Mesenchymal stem cell (in vitro differentiated cells and primary cell): Measurements from ENCODE around the gene RRP1.
"Not testable (repeated sequence)": the region's sequence is repeated elsewhere in the genome, so short reads cannot be mapped to it uniquely, and the experiment has no call there.

ENCODE experiments used
- DNase-seq: peaks from one replicate; pipeline ENCODE4 v3.0.0-alpha.2; 2013
- H2AFZ ChIP-seq: one replicate; pipeline ENCODE4 v1.6.1; 2013; ENCODE audit warnings: low read depth, mild to moderate bottlenecking, control low read depth, inconsistent platforms, low read length, moderate library complexity
- H2AK5ac ChIP-seq: 2 replicates; pipeline ENCODE4 v1.6.1; 2013; ENCODE audit warnings: low read length, moderate library complexity, mild to moderate bottlenecking, inconsistent platforms; ENCODE audit not compliant: severe bottlenecking
- H2BK120ac ChIP-seq: one replicate; pipeline ENCODE4 v1.6.1; 2013; ENCODE audit warnings: low read depth, mild to moderate bottlenecking, inconsistent platforms, low read length, moderate library complexity
- H2BK12ac ChIP-seq, 2 experiments: one replicate each; pipeline ENCODE4 v1.6.1; 2013; ENCODE audit warnings: inconsistent platforms in 2 of 2, low read length in 2 of 2, mild to moderate bottlenecking in 2 of 2, moderate library complexity in 2 of 2, control low read depth in 1 of 2
- H2BK15ac ChIP-seq: one replicate; pipeline ENCODE4 v1.6.1; 2013; ENCODE audit warnings: mild to moderate bottlenecking, low read depth, inconsistent platforms; ENCODE audit not compliant: poor library complexity, severe bottlenecking
- H2BK5ac ChIP-seq: 2 replicates; pipeline ENCODE4 v1.6.1; 2013; ENCODE audit warnings: low read depth, mild to moderate bottlenecking, low read length, control low read depth, inconsistent platforms; ENCODE audit not compliant: poor library complexity, severe bottlenecking
- H3K14ac ChIP-seq, 2 experiments: one replicate each; pipeline ENCODE4 v1.6.1; 2013; ENCODE audit warnings: inconsistent platforms in 2 of 2, low read length in 2 of 2, control low read depth in 1 of 2, mild to moderate bottlenecking in 1 of 2, moderate library complexity in 1 of 2
- H3K18ac ChIP-seq, 2 experiments: one replicate each; pipeline ENCODE4 v1.6.1; 2013; ENCODE audit warnings: inconsistent platforms in 2 of 2, low read length in 2 of 2, control low read depth in 1 of 2, low read depth in 1 of 2, mild to moderate bottlenecking in 1 of 2
- H3K23ac ChIP-seq, 2 experiments: one replicate each; pipeline ENCODE4 v1.6.1; 2013; ENCODE audit warnings: inconsistent platforms in 2 of 2, low read length in 2 of 2, mild to moderate bottlenecking in 2 of 2, moderate library complexity in 2 of 2, control low read depth in 1 of 2
- H3K27ac ChIP-seq: 2 replicates; pipeline ENCODE4 v1.5.1; 2013; ENCODE audit warnings: mild to moderate bottlenecking, moderate library complexity, low read length, control low read depth, inconsistent platforms; ENCODE audit not compliant: poor library complexity, severe bottlenecking
- H3K27me3 ChIP-seq, 2 experiments: 2 replicates each; pipeline versions ENCODE4 v1.6.1 to v1.7.0; 2013; ENCODE audit warnings: low read length in 2 of 2, mild to moderate bottlenecking in 2 of 2, moderate library complexity in 2 of 2, control low read depth in 1 of 2, inconsistent platforms in 1 of 2; ENCODE audit not compliant: control insufficient read depth in 1 of 2, insufficient read depth in 1 of 2
- H3K36me3 ChIP-seq, 2 experiments: 2 replicates each; pipeline versions ENCODE4 v1.6.1 to v1.7.0; 2013; ENCODE audit warnings: low read length in 2 of 2, control low read depth in 1 of 2, inconsistent platforms in 1 of 2, low read depth in 1 of 2, mild to moderate bottlenecking in 1 of 2; ENCODE audit not compliant: insufficient read depth in 2 of 2, control insufficient read depth in 1 of 2
- H3K4ac ChIP-seq, 2 experiments: one replicate each; pipeline ENCODE4 v1.6.1; 2013; ENCODE audit warnings: inconsistent platforms in 2 of 2, low read length in 2 of 2, mild to moderate bottlenecking in 2 of 2, moderate library complexity in 2 of 2, control low read depth in 1 of 2, low read depth in 1 of 2
- H3K4me1 ChIP-seq: 2 replicates; pipeline ENCODE4 v1.6.1; 2013; ENCODE audit warnings: low read depth, low read length, control low read depth; ENCODE audit not compliant: control insufficient read depth, insufficient read depth
- H3K4me2 ChIP-seq: 2 replicates; pipeline ENCODE4 v1.6.1; 2013; ENCODE audit warnings: low read length, mild to moderate bottlenecking, inconsistent platforms; ENCODE audit not compliant: poor library complexity, severe bottlenecking
- H3K4me3 ChIP-seq, 2 experiments: 2 replicates each; pipeline versions ENCODE4 v1.5.1 to v1.7.0; 2013; ENCODE audit warnings: low read length in 2 of 2, mild to moderate bottlenecking in 2 of 2, control low read depth in 1 of 2, low read depth in 1 of 2; ENCODE audit not compliant: insufficient read depth in 1 of 2
- H3K79me1 ChIP-seq: replicated peaks from 2 replicates; pipeline ENCODE4 v1.6.1; 2013; ENCODE audit warnings: mild to moderate bottlenecking, control low read depth, low read length, inconsistent platforms; ENCODE audit not compliant: poor library complexity, severe bottlenecking
- H3K9ac ChIP-seq: 2 replicates; pipeline ENCODE4 v1.7.0; 2013; ENCODE audit warnings: mild to moderate bottlenecking, low read length, moderate library complexity
- H3K9me3 ChIP-seq: 2 replicates; pipeline ENCODE4 v1.7.0; 2013; ENCODE audit warnings: mild to moderate bottlenecking, low read length; ENCODE audit not compliant: control insufficient read depth
- H4K8ac ChIP-seq: one replicate; pipeline ENCODE4 v1.6.1; 2013; ENCODE audit warnings: inconsistent platforms, mild to moderate bottlenecking, low read length, moderate library complexity
- H4K91ac ChIP-seq: one replicate; pipeline ENCODE4 v1.6.1; 2013; ENCODE audit warnings: mild to moderate bottlenecking, low read length, inconsistent platforms
- WGBS: methylation state at CpG from one replicate; pipeline ENCODE4 v1.1.7; 2013; ENCODE audit warnings: mixed read lengths; 5-methylcytosine and 5-hydroxymethylcytosine counted together

RRP1 gene

DNA sequence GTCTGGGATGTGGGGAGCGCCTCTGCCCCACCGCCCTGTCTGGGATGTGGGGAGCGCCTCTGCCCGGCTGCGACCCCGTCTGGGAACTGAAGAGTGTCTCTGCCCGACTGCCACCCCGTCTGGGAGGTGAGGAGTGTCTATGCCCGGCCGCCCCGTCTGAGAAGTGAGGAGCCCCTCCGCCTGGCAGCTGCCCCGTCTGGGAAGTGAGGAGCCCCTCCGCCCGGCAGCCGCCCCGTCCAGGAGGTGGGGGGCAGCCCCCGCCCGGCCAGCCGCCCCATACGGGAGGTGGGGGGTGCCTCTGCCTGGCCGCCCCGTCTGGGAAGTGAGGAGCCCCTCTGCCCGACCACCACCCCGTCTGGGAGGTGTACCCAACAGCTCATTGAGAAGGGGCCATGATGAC lies 32.8 kb downstream of the RRP1 start:
- not testable (repeated sequence) for H2BK15ac ChIP-seq, H3K4me2 ChIP-seq, H3K23ac ChIP-seq, H2BK12ac ChIP-seq, H3K4me1 ChIP-seq, H2AFZ ChIP-seq, H2AK5ac ChIP-seq, H3K4me3 ChIP-seq, H2BK5ac ChIP-seq, H3K36me3 ChIP-seq, H3K27ac ChIP-seq, H3K27me3 ChIP-seq, H3K4ac ChIP-seq, H3K79me1 ChIP-seq, H3K9me3 ChIP-seq, DNase-seq, H4K91ac ChIP-seq, H3K18ac ChIP-seq, H3K9ac ChIP-seq, H3K14ac ChIP-seq, H2BK120ac ChIP-seq, H4K8ac ChIP-seq
- WGBS = 97% methylated on average over 21 of the region's 25 CpGs

DNA sequence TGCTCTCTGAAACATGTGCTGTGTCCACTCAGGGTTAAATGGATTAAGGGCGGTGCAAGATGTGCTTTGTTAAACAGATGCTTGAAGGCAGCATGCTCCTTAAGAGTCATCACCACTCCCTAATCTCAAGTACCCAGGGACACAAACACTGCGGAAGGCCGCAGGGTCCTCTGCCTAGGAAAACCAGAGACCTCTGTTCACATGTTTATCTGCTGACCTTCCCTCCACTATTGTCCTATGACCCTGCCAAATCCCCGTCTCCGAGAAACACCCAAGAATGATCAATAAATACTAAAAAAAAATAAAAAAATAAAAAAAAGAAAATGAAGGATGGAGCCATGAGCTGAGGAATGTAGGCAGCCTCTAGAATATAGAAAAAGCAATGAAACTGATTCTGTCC lies 33.4 kb downstream of the RRP1 start:
- not testable (repeated sequence) for H3K14ac ChIP-seq, H4K8ac ChIP-seq, H3K27me3 ChIP-seq, H3K4me1 ChIP-seq, H2BK5ac ChIP-seq, H3K9ac ChIP-seq, H3K27ac ChIP-seq, H3K23ac ChIP-seq, H2BK120ac ChIP-seq, DNase-seq, H3K4me2 ChIP-seq, H2BK15ac ChIP-seq, H2AFZ ChIP-seq, H2AK5ac ChIP-seq, H3K36me3 ChIP-seq, H3K79me1 ChIP-seq, H3K4me3 ChIP-seq, H2BK12ac ChIP-seq, H3K9me3 ChIP-seq, H3K18ac ChIP-seq, H3K4ac ChIP-seq, H4K91ac ChIP-seq
- WGBS = no CpG with 5 or more reads among the region's 5 CpGs

DNA sequence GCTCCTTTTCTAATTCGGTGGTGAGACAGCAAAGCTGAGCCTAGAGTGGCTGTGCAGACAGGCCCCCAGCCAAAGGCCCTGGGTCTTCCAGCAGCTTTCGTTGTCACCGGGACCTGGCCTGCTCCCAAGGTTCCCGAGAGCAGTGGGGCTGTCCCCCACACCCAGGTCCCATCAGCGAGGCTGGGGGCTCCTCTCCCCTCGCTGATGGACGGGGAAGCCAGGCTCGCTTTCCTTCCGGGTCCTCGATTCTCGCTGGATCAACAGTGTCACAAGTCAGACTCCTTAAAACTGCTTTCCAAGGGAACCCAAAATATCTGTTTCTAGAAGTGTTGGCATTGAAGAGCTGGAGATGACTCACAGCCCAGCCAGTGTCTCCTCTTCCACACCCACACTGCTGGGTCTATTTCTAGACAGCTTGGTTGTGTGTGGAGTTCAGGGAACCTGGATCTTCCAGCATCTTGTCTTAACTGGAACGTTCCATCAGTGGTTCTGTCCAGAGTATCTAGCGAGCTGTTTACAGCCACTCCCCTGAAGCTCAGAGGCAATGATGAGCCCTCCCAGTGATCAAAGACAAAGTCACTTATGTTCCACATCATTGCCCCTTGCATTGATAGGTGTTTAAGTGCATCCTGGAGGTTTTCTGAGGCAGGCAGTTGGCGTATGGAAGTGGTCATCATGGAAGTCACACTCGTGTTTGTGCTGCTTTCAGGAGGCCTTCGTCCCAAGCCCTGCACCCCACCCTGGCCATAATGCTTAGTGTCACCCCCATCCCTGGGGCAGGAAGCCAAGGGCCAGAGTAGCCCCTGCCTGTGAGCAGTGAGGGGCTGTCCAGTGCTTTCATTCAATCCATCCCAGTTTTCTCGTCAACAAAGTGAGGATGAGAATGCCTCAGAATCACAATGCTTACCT lies 35.2 kb downstream of the RRP1 start:
- Histone ChIP-seq H4K91ac (no peak overlapping the region), H2BK15ac (no peak overlapping the region), H2BK5ac (no peak overlapping the region), H3K23ac (no peak overlapping the region), H3K27ac (no peak overlapping the region), H3K4me3 (no peak overlapping the region), H3K4me1 (peaks cover 2% of the 10 kb centered on the region), H3K79me1 (no peaks in the 10 kb centered on the region), H2AK5ac (no peak overlapping the region), H2BK12ac (no peak overlapping the region), H2BK120ac (no peak overlapping the region), H2AFZ (no peak overlapping the region), H3K36me3 (no peaks in the 10 kb centered on the region), H3K4me2 (no peak overlapping the region), H3K9ac (peak overlapping the region; percentile 29), H3K18ac (no peak overlapping the region), H3K9me3 (no peaks in the 10 kb centered on the region), H3K4ac (no peak overlapping the region), H3K14ac (no peak overlapping the region), H3K27me3 (peaks cover 6 to 13% of the 10 kb centered on the region in 2 experiments), H4K8ac (no peak overlapping the region)
- peak; percentile 33 for DNase-seq
- WGBS = 83% methylated on average over 17 of the region's 17 CpGs

DNA sequence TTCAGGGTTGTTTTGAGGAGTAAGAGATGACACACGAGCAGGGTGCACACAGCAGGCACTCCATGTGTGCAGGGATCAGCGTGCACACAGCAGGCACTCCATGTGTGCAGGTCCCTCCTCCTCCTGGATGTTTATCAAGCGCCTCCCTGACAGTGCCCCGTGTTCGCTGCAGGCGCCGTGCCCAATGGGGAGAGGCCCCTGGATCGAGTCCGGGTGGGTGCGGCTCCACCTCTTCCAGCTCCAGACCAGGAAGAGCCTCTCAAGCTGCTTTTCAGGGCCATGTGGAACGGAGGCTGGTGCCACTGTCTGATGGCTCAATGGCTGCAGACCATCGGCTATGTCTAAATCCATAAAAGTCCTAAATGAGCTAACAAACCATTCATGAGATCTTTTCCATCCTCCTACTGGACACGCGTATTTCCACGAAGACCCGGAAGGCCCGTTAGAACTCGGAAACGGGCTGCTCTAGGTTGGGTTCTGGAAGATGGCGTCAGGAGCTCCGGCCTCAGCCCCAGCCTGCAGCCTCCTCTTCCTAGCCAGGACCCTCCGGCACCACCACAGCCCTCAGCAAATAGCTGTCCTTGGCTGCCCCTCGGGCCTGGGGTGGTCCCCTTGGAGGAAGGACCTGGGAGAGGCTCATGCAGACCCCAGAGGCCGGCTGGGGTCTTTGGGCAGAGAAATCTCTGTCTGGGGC lies 36.0 kb downstream of the RRP1 start:
- H3K14ac ChIP-seq = no peak overlapping the region

More for the DNA sequence above, 36.0 kb downstream of the RRP1 start:
- H3K27ac ChIP-seq = no peak overlapping the region
- 94% methylated on average over 21 of the region's 24 CpGs for WGBS
- no peak overlapping the region for H3K9ac ChIP-seq
- H2BK15ac ChIP-seq = no peak overlapping the region
- H2AFZ ChIP-seq = no peak overlapping the region
- no peaks in the 10 kb centered on the region for H3K9me3 ChIP-seq
- no peak overlapping the region for H2BK120ac ChIP-seq
- no peak overlapping the region for H3K4ac ChIP-seq
- no peak overlapping the region for H4K8ac ChIP-seq
- no peak overlapping the region for H3K4me3 ChIP-seq
- no peaks in the 10 kb centered on the region for H3K36me3 ChIP-seq
- no peak overlapping the region for H4K91ac ChIP-seq
- H3K18ac ChIP-seq = no peak overlapping the region
- H3K23ac ChIP-seq = no peak overlapping the region
- no peaks in the 10 kb centered on the region for H3K79me1 ChIP-seq
- H2AK5ac ChIP-seq = no peak overlapping the region
- H3K4me2 ChIP-seq = no peak overlapping the region
- peaks cover 9 to 21% of the 10 kb centered on the region in 2 experiments for H3K27me3 ChIP-seq
- peaks cover 2% of the 10 kb centered on the region for H3K4me1 ChIP-seq
- no peak overlapping the region for H2BK12ac ChIP-seq
- no peak for DNase-seq
- no peak overlapping the region for H2BK5ac ChIP-seq
